ENCODE measurements around the gene C17orf114.

The C17orf114 gene

GRCh38 chr17:4823373-4824089 is 21.4 kb upstream of the C17orf114 start:
- DNase-seq (no peak), ATAC-seq (ENCODE audit: low read depth) (no peak)
- Mint-ChIP-seq H3K4me1 (no peaks in the 10 kb centered on the region), H3K4me3 (no peak overlapping the region), H3K27me3 (no peaks in the 10 kb centered on the region), H3K9me3 (no peaks in the 10 kb centered on the region), H3K36me3 (ENCODE audit: low read depth) (peaks cover 16% of the 10 kb centered on the region), H3K27ac (no peak overlapping the region)
- intact Hi-C loops (cut with micrococcal nuclease): no loop called here
- TF ChIP-seq CTCF (IDR thresholded peaks at IDR 0.05): no peak
- CTCF ChIA-PET: no interaction called here
- POLR2A ChIA-PET: no interaction called here

- CTCF ChIA-PET: no interaction called here
- Mint-ChIP-seq H3K9me3 (no peaks in the 10 kb centered on the region), H3K27ac (no peak overlapping the region), H3K36me3 (ENCODE audit: low read depth) (peaks cover 18% of the 10 kb centered on the region), H3K27me3 (no peaks in the 10 kb centered on the region), H3K4me1 (no peaks in the 10 kb centered on the region), H3K4me3 (no peak overlapping the region)
- intact Hi-C loops (cut with micrococcal nuclease): no loop called here
- TF ChIP-seq CTCF (IDR thresholded peaks at IDR 0.05): no peak
- DNase-seq (no peak), ATAC-seq (ENCODE audit: low read depth) (no peak)
- POLR2A ChIA-PET: no interaction called here
Measured at GRCh38 chr17:4822835-4823234, 20.7 kb upstream of the C17orf114 start.

GRCh38 chr17:4818276-4818675 is 16.1 kb upstream of the C17orf114 start:
- Mint-ChIP-seq H3K4me1 (no peaks in the 10 kb centered on the region), H3K36me3 (ENCODE audit: low read depth) (peaks cover 31% of the 10 kb centered on the region), H3K9me3 (no peaks in the 10 kb centered on the region), H3K4me3 (no peak overlapping the region), H3K27ac (no peak overlapping the region), H3K27me3 (no peaks in the 10 kb centered on the region)
- DNase-seq (no peak), ATAC-seq (ENCODE audit: low read depth) (no peak)
- ChIA-PET CTCF (no interaction called here), POLR2A (no interaction called here)
- intact Hi-C loops (cut with micrococcal nuclease): no loop called here
- no peak for TF ChIP-seq CTCF (IDR thresholded peaks at IDR 0.05)

- intact Hi-C loops (cut with micrococcal nuclease): no loop called here
- Mint-ChIP-seq H3K36me3 (ENCODE audit: low read depth) (peaks cover 27% of the 10 kb centered on the region), H3K27ac (no peak overlapping the region), H3K27me3 (no peaks in the 10 kb centered on the region), H3K9me3 (no peaks in the 10 kb centered on the region), H3K4me3 (no peak overlapping the region), H3K4me1 (no peaks in the 10 kb centered on the region)
- ChIA-PET POLR2A (interaction anchor here (0.7 kb wide), 1 partner anchor 16 kb away, joined by 3 read pairs; no protein-coding TSS in a partner anchor), CTCF (no interaction called here)
- ATAC-seq (ENCODE audit: low read depth) (no peak), DNase-seq (no peak)
- TF ChIP-seq CTCF (IDR thresholded peaks at IDR 0.05): no peak
Measured at GRCh38 chr17:4816826-4817225, 14.7 kb upstream of the C17orf114 start.

- CTCF ChIA-PET: no interaction called here
- no peaks in the 10 kb centered on the region for H3K4me1 Mint-ChIP-seq
Measured at GRCh38 chr17:4815043-4815675, 13.0 kb upstream of the C17orf114 start.

More at GRCh38 chr17:4815043-4815675, 13.0 kb upstream of the C17orf114 start:
- H3K27ac Mint-ChIP-seq: no peak overlapping the region
- no peaks in the 10 kb centered on the region for H3K9me3 Mint-ChIP-seq
- peaks cover 32% of the 10 kb centered on the region for H3K36me3 Mint-ChIP-seq (ENCODE audit: low read depth)
- ATAC-seq (ENCODE audit: low read depth) (no peak), DNase-seq (no peak)
- no peak for TF ChIP-seq CTCF (IDR thresholded peaks at IDR 0.05)
- POLR2A ChIA-PET: no interaction called here
- no peaks in the 10 kb centered on the region for H3K27me3 Mint-ChIP-seq
- no peak overlapping the region for H3K4me3 Mint-ChIP-seq
- intact Hi-C loops (cut with micrococcal nuclease): no loop called here
